HepG2 (cell line): ENCODE results near the gene ARMH1. TPM values are rescaled to one million over a fixed set of nuclear protein-coding genes. Genes with fewer than 3 reads are reported as not detected.

Experiments used
- FLYWCH1 ChIP-seq: sonication (generic); formaldehyde crosslinking; IDR thresholded peaks from 2 replicates; pipeline ENCODE4 v1.8.1; 2023; ENCODE audit warnings: mild to moderate bottlenecking, missing genetic modification reagents
- HBP1 ChIP-seq: IDR thresholded peaks from 2 replicates; pipeline ENCODE4 v1.6.1; 2016; ENCODE audit warnings: low read depth, control low read depth
- HNF1B ChIP-seq: sonication (generic); formaldehyde crosslinking; IDR thresholded peaks from 2 replicates; pipeline ENCODE4 v1.5.1; 2020; ENCODE audit warnings: mild to moderate bottlenecking, moderate library complexity, missing genetic modification reagents
- HNRNPK ChIP-seq: fragments of 200-400 bp; formaldehyde crosslinking; IDR thresholded peaks from 2 replicates; pipeline ENCODE4 v1.6.1; 2018; ENCODE audit warnings: low read length, low read depth, moderate library complexity, mild to moderate bottlenecking; ENCODE audit not compliant: poor library complexity, severe bottlenecking
- KDM3A ChIP-seq: IDR thresholded peaks from 2 replicates; pipeline ENCODE4 v1.6.1; 2018; ENCODE audit warnings: low read depth, missing compliant biosample characterization
- MAFK ChIP-seq, 2 experiments: IDR thresholded peaks in 1 of 2; conservative IDR thresholded peaks in 1 of 2; 2 replicates each; pipeline ENCODE4 v1.6.1; 2011; ENCODE audit warnings: improper control_type of control experiment in 2 of 2, low read length in 2 of 2
- MIXL1 ChIP-seq: IDR thresholded peaks from 2 replicates; pipeline ENCODE4 v1.6.1; 2016
- NFE2 ChIP-seq: sonication (generic); formaldehyde crosslinking; IDR thresholded peaks from 2 replicates; pipeline ENCODE4 v1.4.0; 2020; ENCODE audit warnings: missing genetic modification reagents
- RELA ChIP-seq: sonication (generic); formaldehyde crosslinking; IDR thresholded peaks from 2 replicates; pipeline ENCODE4 v1.4.0; 2020; ENCODE audit warnings: missing genetic modification reagents
- SSRP1 ChIP-seq: IDR thresholded peaks from 2 replicates; pipeline ENCODE4 v1.6.1; 2016; ENCODE audit warnings: control low read depth
- ZNF24 ChIP-seq: fragments of 450-650 bp; IDR thresholded peaks from 2 replicates; pipeline ENCODE4 v1.6.1; 2017; ENCODE audit warnings: antibody characterized with exemption, mild to moderate bottlenecking
- ZNF350 ChIP-seq: sonication (generic); formaldehyde crosslinking; IDR thresholded peaks from 2 replicates; pipeline ENCODE4 v1.4.0; 2020; ENCODE audit warnings: mild to moderate bottlenecking, low read depth, missing genetic modification reagents, borderline replicate concordance
- ZNF430 ChIP-seq: sonication (generic); formaldehyde crosslinking; IDR thresholded peaks from 2 replicates; pipeline ENCODE4 v1.9.0; 2021; ENCODE audit warnings: mild to moderate bottlenecking, missing genetic modification reagents
- ZNF761 ChIP-seq: sonication (generic); formaldehyde crosslinking; conservative IDR thresholded peaks from 2 replicates; pipeline ENCODE4 v1.4.0; 2020; ENCODE audit warnings: mild to moderate bottlenecking, missing genetic modification reagents
- ZNF766 ChIP-seq: sonication (generic); formaldehyde crosslinking; IDR thresholded peaks from 2 replicates; pipeline ENCODE4 v1.5.0; 2020; ENCODE audit warnings: missing genetic modification reagents, borderline replicate concordance
- ZNF772 ChIP-seq: sonication (generic); formaldehyde crosslinking; IDR thresholded peaks from 2 replicates; pipeline ENCODE4 v1.5.0; 2020; ENCODE audit warnings: mild to moderate bottlenecking, missing genetic modification reagents
- polyA plus RNA-seq, 8 experiments: library from polyadenylated mRNA; depleted of rRNA in 3 of 8; stranded (reverse) in 7 of 8; unstranded in 1 of 8; fragments of >200 nt; fragmentation: Illumina TruSeq in 4 of 8; extraction: Trizol in 4 of 8; gene quantifications; 2 replicates each; pipeline versions ENCODE4 v1.2.1 to v1.2.3, GENCODE V29; 2011 to 2016; ENCODE audit warnings: low read depth in 4 of 8, missing spikeins in 1 of 8, mixed read lengths in 1 of 8; ENCODE audit not compliant: insufficient read depth in 1 of 8
- total RNA-seq, 5 experiments: library from RNA; depleted of rRNA; stranded (reverse); fragments of >200 nt; fragmentation: Illumina TruSeq; extraction: Trizol; gene quantifications; 2 replicates each; pipeline ENCODE4 v1.2.3, GENCODE V29; 2016; ENCODE audit warnings: low read depth in 1 of 5
- TF ChIP-seq, protein P1 (sequence below): sonication (generic); formaldehyde crosslinking; IDR thresholded peaks from 2 replicates; pipeline ENCODE4 v1.5.0; 2020; ENCODE audit warnings: mild to moderate bottlenecking, low read depth, missing genetic modification reagents, borderline replicate concordance
- TF ChIP-seq, protein P2 (sequence below): sonication (generic); formaldehyde crosslinking; IDR thresholded peaks from 2 replicates; pipeline ENCODE4 v1.9.0; 2021; ENCODE audit warnings: missing genetic modification reagents, borderline replicate concordance
- TF ChIP-seq, protein P3 (sequence below): sonication (generic); formaldehyde crosslinking; IDR thresholded peaks from 2 replicates; pipeline ENCODE4 v1.8.1; 2022; ENCODE audit warnings: low read depth, mild to moderate bottlenecking, missing genetic modification reagents
- TF ChIP-seq, protein P4 (sequence below): sonication (generic); formaldehyde crosslinking; IDR thresholded peaks from 2 replicates; pipeline ENCODE4 v1.5.0; 2020; ENCODE audit warnings: missing genetic modification reagents, mild to moderate bottlenecking, borderline replicate concordance

The ARMH1 gene
- total and polyA plus RNA-seq, 2 of the 13 experiments (the other 11 are each of a cell fraction or from before 2014, with no cell fraction given) = 0.69 TPM; not detected in 1

DNA sequence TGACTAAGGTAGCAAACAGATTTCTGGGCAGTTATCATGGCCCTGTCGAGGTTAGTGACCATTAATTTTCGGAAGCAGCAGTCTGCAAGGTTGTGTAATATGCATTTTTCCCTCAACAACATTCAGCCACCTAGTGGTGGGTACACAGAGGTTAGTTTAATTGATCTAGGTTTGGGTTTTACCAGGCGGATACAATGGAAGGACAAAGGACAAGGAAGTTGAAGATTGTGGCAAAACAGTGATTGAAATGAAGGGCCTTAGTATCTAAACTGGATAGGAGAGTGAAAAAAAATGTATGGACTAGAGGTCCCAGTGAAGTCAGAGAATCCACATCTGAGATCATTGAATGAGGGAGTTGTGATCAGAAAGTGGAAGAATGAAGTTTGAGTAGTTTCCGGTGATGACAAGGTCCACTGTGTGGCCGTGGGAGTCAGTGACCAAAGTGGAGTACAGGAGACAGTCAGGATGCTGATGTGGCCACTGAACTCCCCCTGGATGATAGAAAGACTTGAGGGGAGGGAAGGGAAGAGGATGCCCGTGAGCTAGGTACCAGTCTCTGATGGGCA, 2.8 kb downstream of the ARMH1 start (continued):
- TF ChIP-seq FLYWCH1 (CRISPR knock-in tag) = no peak
- TF ChIP-seq MIXL1 (CRISPR knock-in tag) = peak; percentile 89
- TF ChIP-seq, protein P1, sequence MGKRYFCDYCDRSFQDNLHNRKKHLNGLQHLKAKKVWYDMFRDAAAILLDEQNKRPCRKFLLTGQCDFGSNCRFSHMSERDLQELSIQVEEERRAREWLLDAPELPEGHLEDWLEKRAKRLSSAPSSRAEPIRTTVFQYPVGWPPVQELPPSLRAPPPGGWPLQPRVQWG = no peak
- TF ChIP-seq MAFK (conservative IDR thresholded peaks at IDR 0.05 in 1 of 2, IDR thresholded peaks at IDR 0.05 in 1 of 2; ENCODE audit: low read length in 2 of 2) = no peak
- TF ChIP-seq ZNF430 (CRISPR knock-in tag) = no peak
- TF ChIP-seq HBP1 (CRISPR knock-in tag) = no peak
- no peak for TF ChIP-seq ZNF24
- TF ChIP-seq HNF1B (CRISPR knock-in tag) = no peak
- TF ChIP-seq RELA = no peak
- no peak for TF ChIP-seq HNRNPK
- TF ChIP-seq ZNF772 = no peak
- TF ChIP-seq ZNF766 (CRISPR knock-in tag) = no peak
- TF ChIP-seq ZNF350 (CRISPR knock-in tag) = no peak
- TF ChIP-seq KDM3A = no peak
- TF ChIP-seq, protein P2, sequence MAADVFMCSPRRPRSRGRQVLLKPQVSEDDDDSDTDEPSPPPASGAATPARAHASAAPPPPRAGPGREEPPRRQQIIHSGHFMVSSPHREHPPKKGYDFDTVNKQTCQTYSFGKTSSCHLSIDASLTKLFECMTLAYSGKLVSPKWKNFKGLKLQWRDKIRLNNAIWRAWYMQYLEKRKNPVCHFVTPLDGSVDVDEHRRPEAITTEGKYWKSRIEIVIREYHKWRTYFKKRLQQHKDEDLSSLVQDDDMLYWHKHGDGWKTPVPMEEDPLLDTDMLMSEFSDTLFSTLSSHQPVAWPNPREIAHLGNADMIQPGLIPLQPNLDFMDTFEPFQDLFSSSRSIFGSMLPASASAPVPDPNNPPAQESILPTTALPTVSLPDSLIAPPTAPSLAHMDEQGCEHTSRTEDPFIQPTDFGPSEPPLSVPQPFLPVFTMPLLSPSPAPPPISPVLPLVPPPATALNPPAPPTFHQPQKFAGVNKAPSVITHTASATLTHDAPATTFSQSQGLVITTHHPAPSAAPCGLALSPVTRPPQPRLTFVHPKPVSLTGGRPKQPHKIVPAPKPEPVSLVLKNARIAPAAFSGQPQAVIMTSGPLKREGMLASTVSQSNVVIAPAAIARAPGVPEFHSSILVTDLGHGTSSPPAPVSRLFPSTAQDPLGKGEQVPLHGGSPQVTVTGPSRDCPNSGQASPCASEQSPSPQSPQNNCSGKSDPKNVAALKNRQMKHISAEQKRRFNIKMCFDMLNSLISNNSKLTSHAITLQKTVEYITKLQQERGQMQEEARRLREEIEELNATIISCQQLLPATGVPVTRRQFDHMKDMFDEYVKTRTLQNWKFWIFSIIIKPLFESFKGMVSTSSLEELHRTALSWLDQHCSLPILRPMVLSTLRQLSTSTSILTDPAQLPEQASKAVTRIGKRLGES (CRISPR knock-in tag) = no peak
- TF ChIP-seq SSRP1 (CRISPR knock-in tag) = no peak
- TF ChIP-seq, protein P3, sequence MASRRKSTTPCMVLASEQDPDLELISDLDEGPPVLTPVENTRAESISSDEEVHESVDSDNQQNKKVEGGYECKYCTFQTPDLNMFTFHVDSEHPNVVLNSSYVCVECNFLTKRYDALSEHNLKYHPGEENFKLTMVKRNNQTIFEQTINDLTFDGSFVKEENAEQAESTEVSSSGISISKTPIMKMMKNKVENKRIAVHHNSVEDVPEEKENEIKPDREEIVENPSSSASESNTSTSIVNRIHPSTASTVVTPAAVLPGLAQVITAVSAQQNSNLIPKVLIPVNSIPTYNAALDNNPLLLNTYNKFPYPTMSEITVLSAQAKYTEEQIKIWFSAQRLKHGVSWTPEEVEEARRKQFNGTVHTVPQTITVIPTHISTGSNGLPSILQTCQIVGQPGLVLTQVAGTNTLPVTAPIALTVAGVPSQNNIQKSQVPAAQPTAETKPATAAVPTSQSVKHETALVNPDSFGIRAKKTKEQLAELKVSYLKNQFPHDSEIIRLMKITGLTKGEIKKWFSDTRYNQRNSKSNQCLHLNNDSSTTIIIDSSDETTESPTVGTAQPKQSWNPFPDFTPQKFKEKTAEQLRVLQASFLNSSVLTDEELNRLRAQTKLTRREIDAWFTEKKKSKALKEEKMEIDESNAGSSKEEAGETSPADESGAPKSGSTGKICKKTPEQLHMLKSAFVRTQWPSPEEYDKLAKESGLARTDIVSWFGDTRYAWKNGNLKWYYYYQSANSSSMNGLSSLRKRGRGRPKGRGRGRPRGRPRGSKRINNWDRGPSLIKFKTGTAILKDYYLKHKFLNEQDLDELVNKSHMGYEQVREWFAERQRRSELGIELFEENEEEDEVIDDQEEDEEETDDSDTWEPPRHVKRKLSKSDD = no peak
- no peak for TF ChIP-seq NFE2 (CRISPR knock-in tag)
- TF ChIP-seq, protein P4, sequence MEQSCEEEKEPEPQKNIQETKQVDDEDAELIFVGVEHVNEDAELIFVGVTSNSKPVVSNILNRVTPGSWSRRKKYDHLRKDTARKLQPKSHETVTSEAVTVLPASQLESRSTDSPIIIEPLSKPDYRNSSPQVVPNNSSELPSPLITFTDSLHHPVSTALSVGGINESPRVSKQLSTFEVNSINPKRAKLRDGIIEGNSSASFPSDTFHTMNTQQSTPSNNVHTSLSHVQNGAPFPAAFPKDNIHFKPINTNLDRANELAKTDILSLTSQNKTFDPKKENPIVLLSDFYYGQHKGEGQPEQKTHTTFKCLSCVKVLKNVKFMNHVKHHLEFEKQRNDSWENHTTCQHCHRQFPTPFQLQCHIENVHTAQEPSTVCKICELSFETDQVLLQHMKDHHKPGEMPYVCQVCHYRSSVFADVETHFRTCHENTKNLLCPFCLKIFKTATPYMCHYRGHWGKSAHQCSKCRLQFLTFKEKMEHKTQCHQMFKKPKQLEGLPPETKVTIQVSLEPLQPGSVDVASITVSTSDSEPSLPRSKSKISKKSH (CRISPR knock-in tag) = no peak
- TF ChIP-seq ZNF761 (CRISPR knock-in tag) = no peak
